HG02938 (cell line): ENCODE data around the gene NGFR.

Source experiments
- ATAC-seq: cut with Tn5 transposase; IDR thresholded peaks from one replicate; pipeline ENCODE4 v1.9.1; 2021; ENCODE audit warnings: mild to moderate bottlenecking, moderate library complexity; ENCODE audit not compliant: unreplicated experiment

Gene NGFR

GRCh38 chr17:49513044-49513395 is 17.9 kb downstream of the NGFR start:
- ATAC-seq = no peak

GRCh38 chr17:49513641-49514040 is 18.5 kb downstream of the NGFR start:
- ATAC-seq = no peak

GRCh38 chr17:49514071-49514721 is 19.1 kb downstream of the NGFR start:
- ATAC-seq = no peak

- peak; percentile 75 for ATAC-seq
These were observed 20.2 kb downstream of the NGFR start for GRCh38 chr17:49515196-49515770.

- no peak for ATAC-seq
These were observed 21.1 kb downstream of the NGFR start for GRCh38 chr17:49516180-49516579.

- no peak for ATAC-seq
These were observed 23.4 kb downstream of the NGFR start for GRCh38 chr17:49518346-49519078.

GRCh38 chr17:49519781-49520180 is 24.7 kb downstream of the NGFR start:
- ATAC-seq = no peak

GRCh38 chr17:49520386-49521087 is 25.4 kb downstream of the NGFR start:
- no peak for ATAC-seq

- no peak for ATAC-seq
These were observed 26.0 kb downstream of the NGFR start for GRCh38 chr17:49521088-49521450.

GRCh38 chr17:49521471-49522356 is 26.6 kb downstream of the NGFR start:
- no peak for ATAC-seq

GRCh38 chr17:49522357-49522890 is 27.3 kb downstream of the NGFR start:
- ATAC-seq = no peak

GRCh38 chr17:49523196-49523595 is 28.1 kb downstream of the NGFR start:
- ATAC-seq = no peak

GRCh38 chr17:49523706-49524472 is 28.8 kb downstream of the NGFR start:
- ATAC-seq = no peak

GRCh38 chr17:49524473-49525359 is 29.6 kb downstream of the NGFR start:
- ATAC-seq = no peak

GRCh38 chr17:49525831-49526741 is 31.0 kb downstream of the NGFR start:
- ATAC-seq = no peak

GRCh38 chr17:49527927-49528651 is 33.0 kb downstream of the NGFR start:
- no peak for ATAC-seq

- ATAC-seq = no peak
These were observed 33.9 kb downstream of the NGFR start for GRCh38 chr17:49528966-49529365.
